ENCODE data around the gene DCX. TPM values are rescaled to one million over a fixed set of nuclear protein-coding genes. Genes with fewer than 3 reads are reported as not detected.

Gene DCX
- total RNA-seq, 1 experiment from 2014 or later: not detected

GRCh38 chrX:111284631-111285293 is 127.2 kb downstream of the DCX start:
- Mint-ChIP-seq H3K4me1 (ENCODE audit: low read depth, unreplicated experiment) (no peaks in the 10 kb centered on the region), H3K4me3 (ENCODE audit: low read depth, unreplicated experiment) (no peak overlapping the region), H3K36me3 (ENCODE audit: insufficient read depth, unreplicated experiment) (no peaks in the 10 kb centered on the region), H3K27ac (ENCODE audit: unreplicated experiment) (no peak overlapping the region), H3K9me3 (ENCODE audit: low read depth, unreplicated experiment) (peaks cover 2% of the 10 kb centered on the region), H3K27me3 (ENCODE audit: unreplicated experiment) (no peaks in the 10 kb centered on the region)
- CTCF ChIA-PET: no interaction called here
- no peak for DNase-seq
- intact Hi-C loops (cut with micrococcal nuclease; ENCODE audit: unreplicated experiment): no loop called here
- no peak for TF ChIP-seq CTCF (IDR thresholded peaks at IDR 0.05; ENCODE audit: unreplicated experiment)
- no TSS peak for BruUV-seq (replicated peaks)

- Mint-ChIP-seq H3K27ac (ENCODE audit: unreplicated experiment) (no peak overlapping the region), H3K9me3 (ENCODE audit: low read depth, unreplicated experiment) (no peaks in the 10 kb centered on the region), H3K27me3 (ENCODE audit: unreplicated experiment) (no peaks in the 10 kb centered on the region), H3K4me3 (ENCODE audit: low read depth, unreplicated experiment) (no peak overlapping the region), H3K4me1 (ENCODE audit: low read depth, unreplicated experiment) (no peaks in the 10 kb centered on the region), H3K36me3 (ENCODE audit: insufficient read depth, unreplicated experiment) (no peaks in the 10 kb centered on the region)
- CTCF ChIA-PET: no interaction called here
- intact Hi-C loops (cut with micrococcal nuclease; ENCODE audit: unreplicated experiment): no loop called here
- DNase-seq: no peak
- TF ChIP-seq CTCF (IDR thresholded peaks at IDR 0.05; ENCODE audit: unreplicated experiment): no peak
- BruUV-seq (replicated peaks): no TSS peak
Observed at GRCh38 chrX:111283446-111283845, 128.5 kb downstream of the DCX start.

DNA sequence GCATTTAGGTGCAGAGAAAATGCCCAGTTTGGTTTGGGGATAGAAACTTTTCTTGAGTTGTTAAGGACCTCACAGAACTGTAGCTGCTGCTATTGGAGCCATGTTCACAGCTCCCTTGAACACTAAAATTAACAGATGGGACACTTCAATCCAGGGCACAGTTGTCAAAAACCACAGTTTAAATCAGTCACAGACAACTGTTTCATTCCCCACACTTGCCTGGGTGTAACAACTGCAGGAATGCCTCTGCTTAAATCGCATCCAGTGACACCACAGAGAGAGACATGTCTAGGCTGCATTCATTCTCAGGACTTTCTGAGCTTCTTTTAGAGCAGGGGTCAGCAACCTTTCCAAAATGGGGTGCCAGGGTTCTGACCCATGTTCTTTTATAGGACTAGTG is 129.0 kb downstream of the DCX start:
- no peaks in the 10 kb centered on the region for H3K36me3 Mint-ChIP-seq (ENCODE audit: insufficient read depth, unreplicated experiment)

GRCh38 chrX:111282139-111282538 is 129.9 kb downstream of the DCX start:
- no peak for DNase-seq
- CTCF ChIA-PET: no interaction called here
- no peak for TF ChIP-seq CTCF (IDR thresholded peaks at IDR 0.05; ENCODE audit: unreplicated experiment)
- H3K4me1 Mint-ChIP-seq (ENCODE audit: low read depth, unreplicated experiment): no peaks in the 10 kb centered on the region
- no peak overlapping the region for H3K4me3 Mint-ChIP-seq (ENCODE audit: low read depth, unreplicated experiment)
- H3K9me3 Mint-ChIP-seq (ENCODE audit: low read depth, unreplicated experiment): no peaks in the 10 kb centered on the region
- no peak overlapping the region for H3K27ac Mint-ChIP-seq (ENCODE audit: unreplicated experiment)
- H3K27me3 Mint-ChIP-seq (ENCODE audit: unreplicated experiment): no peaks in the 10 kb centered on the region
- BruUV-seq (replicated peaks): no TSS peak
- intact Hi-C loops (cut with micrococcal nuclease; ENCODE audit: unreplicated experiment): no loop called here
- H3K36me3 Mint-ChIP-seq (ENCODE audit: insufficient read depth, unreplicated experiment): no peaks in the 10 kb centered on the region

More for the DNA sequence above, 129.0 kb downstream of the DCX start:
- Mint-ChIP-seq H3K9me3 (ENCODE audit: low read depth, unreplicated experiment) (no peaks in the 10 kb centered on the region), H3K4me1 (ENCODE audit: low read depth, unreplicated experiment) (no peaks in the 10 kb centered on the region), H3K27ac (ENCODE audit: unreplicated experiment) (no peak overlapping the region), H3K27me3 (ENCODE audit: unreplicated experiment) (no peaks in the 10 kb centered on the region), H3K4me3 (ENCODE audit: low read depth, unreplicated experiment) (no peak overlapping the region)
- TF ChIP-seq CTCF (IDR thresholded peaks at IDR 0.05; ENCODE audit: unreplicated experiment): no peak
- no peak for DNase-seq
- CTCF ChIA-PET: no interaction called here
- BruUV-seq (replicated peaks): no TSS peak
- intact Hi-C loops (cut with micrococcal nuclease; ENCODE audit: unreplicated experiment): no loop called here

All from Calu3 (cell line).